ENCODE data around the gene AIFM3. TPM values are rescaled to one million over a fixed set of nuclear protein-coding genes. Genes with fewer than 3 reads are reported as not detected.

The AIFM3 gene
- total RNA-seq, 1 experiment from 2014 or later, result 2.0 TPM

DNA sequence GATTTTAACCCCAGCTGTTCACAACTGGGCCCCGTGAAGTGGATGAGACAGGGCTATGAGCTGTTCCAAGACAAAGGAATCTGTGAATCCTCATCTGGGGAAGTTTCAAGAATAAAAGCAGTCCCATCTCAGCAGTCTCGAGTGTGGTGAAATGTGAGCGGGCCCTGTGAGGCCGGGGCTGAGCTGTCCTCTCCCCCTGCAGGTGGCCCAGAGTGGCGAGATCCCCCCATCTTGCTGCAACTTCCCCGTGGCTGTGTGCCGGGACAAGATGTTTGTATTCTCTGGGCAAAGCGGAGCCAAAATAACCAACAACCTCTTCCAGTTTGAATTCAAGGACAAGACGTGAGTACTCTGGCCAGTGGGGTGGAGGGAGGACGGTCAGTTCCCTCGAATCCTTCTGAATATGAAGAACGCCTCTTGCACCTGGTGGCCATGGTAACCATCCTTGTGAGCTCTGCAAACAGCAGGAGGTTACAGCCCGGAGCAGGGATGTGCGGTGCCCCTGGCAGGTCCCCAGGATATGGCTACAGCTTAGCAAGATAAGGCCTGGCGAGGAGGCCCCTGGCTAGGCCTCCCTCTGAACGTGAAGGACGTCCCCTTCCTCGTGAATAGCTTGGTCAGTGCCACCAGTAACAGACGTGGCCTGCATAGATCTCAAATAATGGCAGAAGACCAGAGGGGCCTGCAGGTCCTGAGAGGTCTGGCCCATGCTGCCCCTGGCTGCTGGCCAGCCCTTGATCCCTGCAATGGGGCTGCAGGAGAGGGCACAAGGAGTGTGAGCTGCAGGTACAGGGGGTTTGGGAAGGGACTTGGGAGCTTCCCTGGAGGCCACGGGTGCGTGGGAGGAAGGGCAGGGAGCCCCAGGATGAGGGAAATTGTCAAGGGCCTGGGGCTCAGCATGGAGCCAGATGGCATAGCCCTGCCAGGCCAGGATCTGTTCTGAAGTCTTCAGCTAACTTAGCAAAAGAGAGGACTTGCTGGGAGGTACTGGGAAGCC, 23.4 kb downstream of the AIFM3 start:
- DNase-seq (ENCODE audit: low read depth), result no peak

DNA sequence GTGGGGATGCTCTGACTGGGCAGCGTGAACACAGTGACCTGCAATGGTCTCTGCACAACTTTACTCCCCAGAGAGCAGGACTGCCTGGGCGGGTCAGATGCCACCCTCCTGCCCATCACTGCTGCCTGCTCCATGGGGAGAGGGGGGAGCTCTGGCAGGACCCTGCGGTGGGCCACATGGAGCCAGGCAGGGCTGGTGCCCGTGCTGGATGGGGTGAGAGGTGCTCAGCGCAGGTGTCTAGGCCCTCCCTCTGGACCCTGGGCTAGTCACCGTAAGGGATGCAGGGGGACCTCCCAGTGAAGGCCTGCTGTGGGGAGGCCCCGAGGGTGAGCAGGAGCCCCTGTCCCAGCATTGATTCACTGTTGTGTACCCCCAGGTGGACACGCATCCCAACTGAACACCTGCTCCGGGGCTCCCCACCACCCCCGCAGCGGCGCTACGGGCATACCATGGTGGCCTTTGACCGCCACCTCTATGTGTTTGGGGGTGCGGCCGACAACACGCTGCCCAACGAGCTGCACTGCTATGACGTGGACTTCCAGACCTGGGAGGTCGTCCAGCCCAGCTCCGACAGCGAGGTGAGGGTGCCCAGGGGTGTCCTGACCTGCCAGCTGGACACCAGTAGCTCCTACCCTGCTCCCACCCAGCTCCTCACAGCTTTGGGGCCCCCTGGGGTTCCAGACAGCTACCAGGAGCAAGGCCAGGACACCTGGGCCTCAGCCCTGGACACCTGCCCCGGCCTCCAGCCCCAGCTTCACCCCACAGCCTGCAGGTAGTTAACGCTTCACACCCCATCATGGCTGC, 24.4 kb downstream of the AIFM3 start:
- DNase-seq (ENCODE audit: low read depth), result no peak

DNA sequence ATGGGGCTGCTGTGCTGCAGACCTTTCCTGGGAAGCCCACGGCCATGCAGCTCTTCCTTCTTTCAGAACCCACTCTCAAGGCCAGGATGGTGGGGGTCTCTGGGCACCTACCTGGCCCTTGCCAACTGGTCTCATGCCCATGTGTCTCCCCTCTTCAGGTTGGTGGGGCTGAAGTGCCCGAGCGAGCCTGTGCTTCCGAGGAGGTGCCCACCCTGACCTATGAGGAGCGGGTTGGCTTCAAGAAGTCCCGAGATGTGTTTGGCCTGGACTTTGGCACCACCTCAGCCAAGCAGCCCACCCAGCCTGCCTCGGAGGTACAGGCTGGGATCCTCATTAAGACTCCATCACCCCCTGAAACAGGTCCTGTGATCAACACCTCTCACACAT, 25.0 kb downstream of the AIFM3 start:
- DNase-seq (ENCODE audit: low read depth), result no peak

DNA sequence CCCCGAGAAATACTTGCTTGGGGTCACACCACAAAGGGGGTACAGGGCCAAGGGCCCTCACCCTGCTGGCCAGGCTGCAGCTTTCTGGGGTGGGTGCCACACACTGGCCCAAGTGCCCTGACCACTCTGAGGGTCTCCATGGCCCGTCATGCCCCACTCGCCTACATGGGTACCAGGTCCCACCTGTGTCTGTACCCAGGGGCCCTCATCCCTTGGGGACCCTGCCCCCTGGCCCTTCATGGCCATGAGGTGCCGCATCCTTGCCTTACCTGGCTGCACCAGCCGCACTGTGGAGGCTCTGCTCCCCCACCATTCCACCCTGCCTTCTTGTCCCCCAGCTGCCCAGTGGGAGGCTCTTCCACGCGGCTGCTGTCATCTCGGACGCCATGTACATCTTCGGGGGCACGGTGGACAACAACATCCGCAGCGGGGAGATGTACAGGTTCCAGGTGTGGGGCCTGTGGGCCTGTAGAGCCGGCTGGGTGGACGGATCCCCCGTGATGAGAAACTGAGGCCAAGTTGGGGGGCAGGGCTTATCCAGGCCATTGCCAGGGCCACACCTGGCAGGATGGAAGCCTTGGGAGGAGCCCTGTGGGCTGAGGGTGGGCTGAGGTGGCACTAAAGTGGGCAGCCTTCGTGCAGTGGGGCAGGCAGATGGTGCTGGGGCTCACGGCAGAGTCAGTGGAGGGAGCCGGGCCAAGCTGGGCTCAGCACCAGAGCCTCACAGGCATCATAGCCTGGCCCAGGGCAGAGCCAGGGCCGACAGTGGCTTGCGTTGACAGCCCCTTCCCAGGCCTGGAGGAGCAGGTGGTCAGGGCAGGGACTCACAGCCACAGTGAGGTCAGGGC, 25.6 kb downstream of the AIFM3 start:
- DNase-seq (ENCODE audit: low read depth), result no peak

DNA sequence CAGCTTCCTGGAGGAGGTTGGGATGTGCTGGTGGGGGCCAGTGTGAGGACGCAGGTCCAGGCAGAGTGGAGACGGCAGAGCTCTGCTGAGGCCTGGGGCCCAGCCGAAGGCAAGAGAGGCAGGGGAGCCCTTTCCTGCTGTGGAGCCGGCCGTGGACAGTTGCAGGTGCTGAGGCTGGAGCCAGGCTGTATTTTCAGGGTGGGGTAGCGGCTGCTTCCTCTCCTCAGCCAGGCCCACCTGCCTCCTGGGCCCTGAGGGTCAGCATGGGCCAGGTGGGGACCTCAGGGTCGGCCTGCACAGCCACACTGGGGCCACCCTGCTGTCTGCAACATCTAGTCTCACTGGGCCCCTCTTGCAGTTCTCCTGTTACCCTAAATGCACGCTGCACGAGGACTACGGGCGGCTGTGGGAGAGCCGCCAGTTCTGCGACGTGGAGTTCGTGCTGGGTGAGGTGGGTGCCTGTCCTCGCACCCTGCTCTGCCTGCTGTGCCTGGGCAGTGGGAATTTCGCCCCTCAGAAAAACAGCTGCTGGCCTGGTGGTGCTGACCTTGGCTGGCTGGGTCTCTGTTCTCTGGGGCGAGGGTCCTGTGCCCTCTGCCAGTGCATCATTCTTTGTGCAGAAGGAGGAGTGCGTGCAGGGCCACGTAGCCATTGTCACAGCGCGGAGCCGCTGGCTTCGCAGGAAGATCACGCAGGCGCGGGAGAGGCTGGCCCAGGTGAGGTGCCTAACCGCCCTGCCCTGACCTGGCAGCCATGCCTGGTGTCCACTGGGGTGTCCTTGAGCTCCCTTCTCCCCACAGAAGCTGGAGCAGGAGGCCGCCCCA, 26.5 kb downstream of the AIFM3 start:
- DNase-seq (ENCODE audit: low read depth), result no peak

DNA sequence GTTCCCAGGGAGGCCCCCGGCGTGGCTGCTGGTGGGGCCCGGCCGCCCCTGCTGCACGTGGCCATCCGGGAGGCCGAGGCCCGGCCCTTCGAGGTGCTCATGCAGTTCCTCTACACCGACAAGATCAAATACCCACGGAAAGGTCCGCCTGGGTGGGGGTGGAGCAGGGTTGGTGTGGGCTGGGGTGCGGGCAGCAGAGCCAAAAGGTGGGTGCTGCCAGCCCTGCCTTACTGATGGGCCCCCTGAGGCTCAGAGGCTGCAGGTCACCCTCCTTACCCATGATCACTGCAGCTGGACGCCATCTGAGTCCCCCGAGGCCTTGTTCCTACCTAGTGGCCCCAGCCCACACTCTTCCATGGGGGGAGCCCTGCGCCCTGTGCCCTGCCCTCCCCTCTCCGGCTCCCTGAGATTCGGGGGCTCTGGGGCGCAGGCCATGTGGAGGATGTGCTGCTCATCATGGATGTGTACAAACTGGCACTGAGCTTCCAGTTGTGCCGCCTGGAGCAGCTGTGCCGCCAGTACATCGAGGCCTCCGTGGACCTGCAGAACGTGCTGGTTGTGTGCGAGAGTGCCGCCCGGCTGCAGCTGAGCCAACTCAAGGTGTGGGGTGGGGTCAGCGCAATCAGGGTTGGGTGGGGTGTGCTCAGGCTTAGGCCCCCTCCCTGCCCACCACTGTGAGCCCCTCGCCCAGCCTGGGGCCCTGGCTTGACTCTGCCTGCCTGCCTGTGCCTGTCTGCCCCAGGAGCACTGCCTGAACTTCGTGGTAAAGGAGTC, 27.3 kb downstream of the AIFM3 start:
- no peak for DNase-seq (ENCODE audit: low read depth)

DNA sequence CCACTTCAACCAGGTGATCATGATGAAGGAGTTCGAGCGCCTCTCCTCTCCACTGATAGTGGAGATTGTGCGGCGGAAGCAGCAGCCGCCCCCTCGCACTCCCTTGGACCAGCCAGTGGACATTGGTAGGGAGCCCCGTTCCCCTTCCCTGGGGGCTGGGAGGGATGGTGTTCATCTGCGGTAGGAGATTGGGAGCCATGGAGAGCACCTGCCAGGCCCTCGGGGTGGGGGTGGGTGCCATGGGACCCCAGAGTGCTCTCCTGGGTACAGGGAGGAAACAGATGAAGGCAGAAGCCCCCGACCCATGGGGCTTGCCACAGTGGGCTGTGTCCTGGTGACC, 27.8 kb downstream of the AIFM3 start:
- no peak for DNase-seq (ENCODE audit: low read depth)

DNA sequence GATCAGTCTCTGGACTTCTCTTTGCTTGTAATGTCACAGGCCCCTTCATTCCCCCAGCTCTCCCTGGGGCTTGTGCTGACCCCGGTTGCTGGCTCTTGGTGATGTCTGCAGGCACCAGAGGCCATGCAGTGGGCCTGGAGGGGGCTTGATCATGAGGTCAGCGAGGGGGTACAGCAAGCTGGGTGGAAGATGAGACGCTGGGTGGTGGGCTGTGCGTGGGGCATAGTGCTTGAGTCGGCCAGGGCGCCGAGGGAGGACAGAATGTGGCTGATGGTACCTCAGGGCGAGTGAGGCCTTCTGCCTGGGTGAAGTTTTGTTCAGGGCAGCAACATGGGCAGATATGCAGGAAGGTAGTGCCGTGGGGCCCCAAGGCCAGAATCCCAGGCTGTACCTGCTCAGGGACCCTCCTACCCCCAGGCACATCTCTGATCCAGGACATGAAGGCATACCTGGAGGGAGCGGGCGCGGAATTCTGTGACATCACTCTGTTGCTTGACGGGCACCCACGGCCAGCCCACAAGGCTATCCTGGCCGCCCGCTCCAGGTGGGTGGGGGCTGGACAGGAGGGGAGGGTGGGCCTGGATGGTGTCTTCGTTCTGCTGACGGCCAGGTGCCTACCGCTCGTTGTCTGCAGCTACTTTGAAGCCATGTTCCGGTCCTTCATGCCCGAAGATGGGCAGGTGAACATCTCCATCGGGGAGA, 28.4 kb downstream of the AIFM3 start:
- no peak for DNase-seq (ENCODE audit: low read depth)

DNA sequence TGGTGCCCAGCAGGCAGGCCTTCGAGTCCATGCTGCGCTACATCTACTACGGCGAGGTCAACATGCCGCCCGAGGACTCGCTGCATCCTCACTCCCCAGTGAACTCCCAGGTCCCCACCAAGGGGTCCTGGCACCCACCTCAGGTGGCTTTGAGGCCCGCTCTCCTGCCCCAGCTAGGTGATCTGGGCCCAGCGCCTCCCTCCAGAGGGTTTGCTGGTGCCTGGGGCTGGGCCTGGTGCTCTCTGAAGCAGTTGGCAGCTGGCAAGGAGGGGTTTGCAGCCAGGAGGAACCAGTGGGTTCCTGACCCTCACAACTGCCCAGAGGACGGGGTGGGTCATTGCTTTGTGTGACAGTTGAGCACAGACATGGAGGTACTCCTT, 29.0 kb downstream of the AIFM3 start:
- DNase-seq (ENCODE audit: low read depth), result no peak

DNA sequence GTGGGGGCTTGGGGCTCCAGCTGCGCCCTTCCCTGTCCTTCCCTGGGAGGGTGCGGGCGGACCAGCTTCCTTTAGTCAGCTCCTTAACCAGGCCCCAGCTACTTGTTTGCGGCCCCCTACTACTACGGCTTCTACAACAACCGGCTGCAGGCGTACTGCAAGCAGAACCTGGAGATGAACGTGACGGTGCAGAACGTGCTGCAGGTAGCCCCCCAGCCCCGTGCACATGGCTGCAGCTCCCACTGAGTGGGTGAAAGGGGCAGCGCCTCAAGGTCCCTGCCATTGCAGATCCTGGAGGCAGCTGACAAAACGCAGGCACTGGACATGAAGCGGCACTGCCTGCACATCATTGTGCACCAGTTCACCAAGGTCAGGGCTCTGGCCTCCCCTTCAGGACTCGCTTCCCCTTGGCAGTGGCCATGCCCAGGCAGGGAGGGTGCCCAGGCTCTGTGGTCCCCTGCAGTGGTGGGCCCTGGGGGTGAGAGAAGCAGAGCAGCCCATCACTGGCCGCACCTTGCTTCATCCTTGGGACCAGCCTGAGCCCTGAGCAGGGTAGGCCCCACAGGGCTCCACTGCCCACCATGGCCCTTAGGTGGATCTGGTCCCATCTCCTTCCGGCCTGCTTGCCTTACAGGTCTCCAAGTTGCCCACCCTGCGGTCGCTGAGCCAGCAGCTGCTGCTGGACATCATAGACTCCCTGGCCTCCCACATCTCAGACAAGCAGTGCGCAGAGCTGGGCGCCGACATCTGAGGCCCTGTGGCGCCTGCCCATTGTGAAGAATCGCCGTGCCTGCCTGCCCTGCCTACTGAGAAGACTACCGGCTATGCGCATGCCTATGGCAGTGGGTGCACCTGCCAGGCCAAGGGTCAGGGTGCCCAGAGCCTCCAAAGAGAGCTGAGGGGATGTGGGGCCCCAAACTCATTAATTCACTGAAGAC, 29.8 kb downstream of the AIFM3 start:
- no peak for DNase-seq (ENCODE audit: low read depth)

DNA sequence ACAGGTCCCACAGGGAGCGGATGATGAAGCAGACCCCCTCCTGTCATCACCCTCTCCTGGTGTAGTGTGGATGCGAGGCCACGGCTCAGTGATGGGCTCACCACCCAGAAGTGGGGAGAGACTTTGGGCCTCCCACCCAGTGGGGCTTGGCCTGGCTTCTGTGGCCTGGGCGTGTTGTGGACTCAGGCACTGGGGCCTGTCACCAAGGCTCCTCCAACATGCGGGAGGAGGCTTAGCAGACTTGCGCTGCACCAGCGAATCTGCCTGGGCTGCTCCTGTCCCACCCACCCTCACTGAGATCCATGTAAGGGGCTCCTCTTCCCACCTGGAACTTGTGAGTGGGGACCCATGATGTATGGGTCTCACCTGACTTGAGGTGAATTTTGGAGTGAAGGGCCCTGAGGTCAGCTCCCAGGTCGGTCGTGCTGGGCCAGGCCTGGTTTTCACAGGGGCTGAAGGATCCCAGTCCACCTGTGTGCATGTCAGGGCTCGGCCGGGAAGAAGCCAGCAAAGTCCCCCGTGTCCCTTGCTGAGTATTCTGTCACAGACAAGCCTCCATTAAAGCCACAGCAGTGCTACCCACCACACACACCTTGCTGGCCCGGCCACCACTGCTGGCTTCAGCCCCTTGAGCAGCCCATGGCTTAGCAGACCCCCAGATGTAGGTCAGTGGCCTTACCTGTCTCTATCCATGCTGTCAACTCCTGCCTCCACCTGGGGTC, 30.6 kb downstream of the AIFM3 start:
- no peak for DNase-seq (ENCODE audit: low read depth)

DNA sequence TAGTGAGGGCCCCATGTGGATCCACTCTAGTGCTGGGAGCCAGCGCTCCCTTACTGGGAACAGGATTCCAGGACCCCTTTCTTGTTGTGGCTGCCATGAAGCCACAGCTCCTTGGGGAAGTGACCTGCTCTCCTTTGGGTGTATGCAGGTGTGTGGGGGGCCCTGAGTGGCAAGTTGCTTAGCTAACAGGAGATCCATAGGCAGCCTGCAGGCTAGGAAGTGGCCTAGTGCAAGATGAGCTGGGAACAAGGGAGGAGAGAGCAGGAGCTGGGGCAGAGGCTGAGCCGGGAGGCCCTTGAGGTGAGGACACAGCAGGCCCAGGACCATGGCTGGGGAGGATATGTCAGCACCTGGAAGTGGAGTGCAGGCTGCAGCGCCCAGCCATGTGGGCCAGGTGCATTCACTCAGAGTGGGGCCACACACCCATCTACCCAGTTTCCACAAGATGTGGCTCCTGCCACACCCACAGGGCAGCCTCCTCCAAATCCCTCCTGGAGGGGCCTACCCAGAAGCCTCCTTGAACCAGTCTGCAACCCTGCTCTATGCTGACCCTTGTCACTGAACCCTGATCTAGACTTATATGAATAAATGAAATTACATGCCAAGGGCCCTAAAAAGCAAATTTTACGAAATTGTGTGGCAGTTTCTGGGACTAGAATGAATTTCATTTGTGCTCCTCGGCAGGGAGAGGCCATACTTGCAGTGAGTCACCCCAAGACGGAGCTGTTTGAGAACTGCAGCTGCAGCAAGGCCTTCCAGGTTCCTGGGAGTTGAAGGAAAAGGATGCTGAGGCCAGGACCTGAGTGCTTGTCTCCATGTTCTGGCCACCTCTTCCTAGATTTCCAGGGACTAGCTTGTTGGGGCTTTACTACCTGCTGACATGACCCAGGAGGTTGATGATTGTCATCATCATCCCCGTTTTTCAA, 31.6 kb downstream of the AIFM3 start:
- no peak for DNase-seq (ENCODE audit: low read depth)

DNA sequence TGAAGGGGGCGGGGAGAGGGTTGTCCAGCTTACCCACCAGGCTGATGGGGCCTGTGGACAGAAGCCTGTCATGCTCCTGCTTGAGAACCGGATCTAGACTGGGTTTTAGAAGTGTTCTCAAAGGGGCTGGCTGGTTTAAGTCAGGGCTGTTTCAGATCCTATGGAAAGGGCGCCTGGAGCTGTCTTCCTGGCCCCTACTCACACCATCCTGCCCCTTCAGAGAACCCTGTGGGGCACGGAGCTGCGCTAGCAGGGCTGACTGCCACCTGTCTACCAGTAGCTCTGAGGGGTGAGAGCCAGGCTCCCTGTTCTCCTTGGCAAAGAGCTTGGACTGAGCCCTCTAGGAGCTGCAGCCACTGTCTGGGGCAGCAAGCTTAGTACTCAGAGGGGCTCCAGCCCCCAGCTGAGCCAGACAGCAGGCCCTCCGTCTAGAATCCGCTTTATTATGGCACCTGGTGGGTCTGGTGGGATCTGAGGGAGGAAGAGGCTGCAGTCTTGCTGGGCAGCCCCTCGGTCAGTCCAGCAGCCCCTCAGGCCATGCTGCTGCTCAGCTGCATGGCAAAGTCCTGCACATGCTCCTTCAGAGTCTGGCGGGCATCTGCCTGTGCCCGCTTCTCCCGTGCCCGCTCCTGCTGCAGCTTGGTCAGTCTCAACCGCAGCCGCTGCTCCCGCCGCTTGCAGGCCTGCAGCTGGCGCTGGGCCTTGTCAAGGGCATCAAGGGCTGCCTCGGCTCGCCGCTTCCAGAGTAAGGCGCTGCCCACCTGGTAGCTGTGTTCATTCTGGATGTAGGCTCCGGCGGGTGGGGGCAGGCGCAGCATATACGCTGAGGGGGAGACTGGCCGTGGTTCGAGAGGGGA, 32.5 kb downstream of the AIFM3 start:
- no peak for DNase-seq (ENCODE audit: low read depth)

DNA sequence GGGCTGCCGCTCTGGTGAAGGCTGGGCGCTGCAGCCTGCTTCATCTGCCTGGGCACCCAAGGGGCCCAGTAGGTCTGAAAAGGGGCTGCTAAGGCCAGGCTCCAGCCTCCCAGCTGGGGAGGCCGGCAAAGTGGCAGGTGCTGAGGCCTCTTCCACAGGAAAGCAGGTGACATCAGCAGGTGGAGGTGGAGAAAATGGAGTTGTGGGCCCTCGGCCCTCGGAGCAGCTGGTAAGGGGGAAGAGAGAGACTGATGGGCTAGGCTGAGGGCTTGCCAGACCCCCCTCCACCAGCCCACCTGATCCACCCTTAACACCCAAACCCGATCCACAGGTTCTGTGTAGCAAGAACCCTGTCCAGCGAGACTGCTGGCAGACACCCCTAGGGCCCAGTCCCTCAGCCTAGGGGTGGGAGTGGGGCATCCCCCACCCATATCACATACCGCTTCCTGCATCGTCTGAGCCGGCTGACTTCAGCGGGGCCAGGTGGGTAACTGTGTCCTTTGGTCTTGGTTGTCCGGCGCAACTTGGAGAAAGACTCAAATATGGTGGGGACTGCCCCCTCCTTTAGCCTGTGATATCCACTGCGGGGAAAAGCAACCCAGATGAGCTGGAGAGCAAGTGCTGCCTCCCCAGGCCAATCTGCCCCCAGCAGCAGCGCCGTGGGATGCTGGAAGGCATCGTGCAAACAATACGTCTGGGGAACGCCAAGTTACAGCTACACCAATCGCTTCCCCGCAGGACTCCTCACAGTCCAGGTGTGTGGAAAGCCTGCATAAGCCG, 33.3 kb downstream of the AIFM3 start:
- DNase-seq (ENCODE audit: low read depth), result no peak

DNA sequence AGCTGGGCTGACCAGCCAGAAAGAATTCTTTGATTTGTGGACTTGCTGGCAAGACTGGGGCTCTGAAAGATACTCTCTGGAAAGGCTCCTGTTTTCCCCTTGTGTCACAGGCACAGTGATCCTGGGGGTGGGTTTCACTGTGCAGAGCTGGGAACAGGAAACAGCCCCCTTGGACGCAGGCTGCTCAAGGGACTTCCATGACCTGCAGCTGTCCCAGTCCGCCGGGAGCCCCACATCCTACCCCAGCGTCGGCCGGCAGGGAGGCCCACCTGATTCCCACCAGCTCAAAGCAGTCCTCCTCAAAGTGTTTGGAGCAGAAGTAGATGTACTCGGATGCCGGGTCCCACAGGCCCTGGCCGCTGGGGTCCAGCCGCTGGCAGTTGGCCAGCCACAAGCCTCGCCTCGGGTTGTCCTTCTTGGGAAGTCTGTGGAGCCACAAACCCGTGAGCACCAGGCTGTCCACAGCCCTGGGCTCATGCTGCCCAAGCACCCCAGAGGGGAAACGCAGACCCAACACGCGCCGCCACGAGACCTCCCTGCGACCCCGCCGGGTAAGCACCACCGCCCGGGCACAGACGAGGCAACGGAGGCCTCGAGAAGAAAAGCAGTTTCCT, 34.0 kb downstream of the AIFM3 start:
- DNase-seq (ENCODE audit: low read depth), result no peak

All from Daoy (cell line).